ENCODE data around the gene OR4C12.

DNA sequence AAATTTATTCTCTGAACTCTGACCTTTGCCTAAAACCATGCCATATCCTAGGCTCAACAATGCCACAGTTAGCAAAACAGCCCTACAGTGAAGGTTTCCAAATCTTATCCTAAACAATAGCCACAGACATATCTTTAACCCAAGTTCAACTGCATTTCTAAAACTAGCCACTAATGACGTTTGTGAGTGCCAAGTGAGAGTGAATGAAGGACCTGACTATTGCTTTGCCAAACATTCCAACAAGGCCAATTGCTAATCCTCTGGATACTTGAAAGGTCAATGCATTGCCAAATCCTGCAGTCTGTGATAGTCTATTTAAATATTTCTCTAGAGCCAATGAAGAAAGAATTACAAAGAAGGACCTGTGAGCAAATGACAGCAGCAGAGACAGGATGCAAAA lies 47.9 kb upstream of the OR4C12 start:
- TF ChIP-seq, protein P1, sequence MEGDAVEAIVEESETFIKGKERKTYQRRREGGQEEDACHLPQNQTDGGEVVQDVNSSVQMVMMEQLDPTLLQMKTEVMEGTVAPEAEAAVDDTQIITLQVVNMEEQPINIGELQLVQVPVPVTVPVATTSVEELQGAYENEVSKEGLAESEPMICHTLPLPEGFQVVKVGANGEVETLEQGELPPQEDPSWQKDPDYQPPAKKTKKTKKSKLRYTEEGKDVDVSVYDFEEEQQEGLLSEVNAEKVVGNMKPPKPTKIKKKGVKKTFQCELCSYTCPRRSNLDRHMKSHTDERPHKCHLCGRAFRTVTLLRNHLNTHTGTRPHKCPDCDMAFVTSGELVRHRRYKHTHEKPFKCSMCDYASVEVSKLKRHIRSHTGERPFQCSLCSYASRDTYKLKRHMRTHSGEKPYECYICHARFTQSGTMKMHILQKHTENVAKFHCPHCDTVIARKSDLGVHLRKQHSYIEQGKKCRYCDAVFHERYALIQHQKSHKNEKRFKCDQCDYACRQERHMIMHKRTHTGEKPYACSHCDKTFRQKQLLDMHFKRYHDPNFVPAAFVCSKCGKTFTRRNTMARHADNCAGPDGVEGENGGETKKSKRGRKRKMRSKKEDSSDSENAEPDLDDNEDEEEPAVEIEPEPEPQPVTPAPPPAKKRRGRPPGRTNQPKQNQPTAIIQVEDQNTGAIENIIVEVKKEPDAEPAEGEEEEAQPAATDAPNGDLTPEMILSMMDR (IDR thresholded peaks at IDR 0.05; ENCODE audit: low read length) = no peak
- TF ChIP-seq EZH2 (IDR thresholded peaks at IDR 0.05; ENCODE audit: borderline replicate concordance, low read length) = no peak
